Measurements from ENCODE around the gene TRPM4. TPM values are rescaled to one million over a fixed set of nuclear protein-coding genes. Genes with fewer than 3 reads are reported as not detected.
A peak's percentile ranks its signal among the peaks of the same experiment; 100 is the strongest.

TRPM4 gene
- total RNA-seq = 10 to 100 TPM; 20.6 to 22.8 TPM

- peak; percentile 93 for DNase-seq (ENCODE audit: low spot score)
- Histone ChIP-seq H3K36me3 (no peaks in the 10 kb centered on the region), H3K9me3 (no peaks in the 10 kb centered on the region), H3K4me3 (peak within 1 kb of the TSS; percentile 87 to 97), H3K4me1 (peaks cover 0 to 29% of the 10 kb centered on the region in 2 donors), H3K27ac (peak within 1 kb of the TSS; percentile 96), H3K27me3 (no peaks in the 10 kb centered on the region)
- TF ChIP-seq CTCF (IDR thresholded peaks at IDR 0.05) = no peak
Observed at GRCh38 chr19:49157445-49158224, at the start of gene TRPM4. TSS of gene TRPM4 (plus strand) at chr19:49157792. CDS start at chr19:49157867, 75 bp downstream.

- DNase-seq (ENCODE audit: low spot score) = no peak
- Histone ChIP-seq H3K27me3 (no peaks in the 10 kb centered on the region), H3K4me1 (peaks cover 0 to 18% of the 10 kb centered on the region in 2 donors), H3K27ac (no peak overlapping the region), H3K4me3 (no peak overlapping the region), H3K9me3 (no peaks in the 10 kb centered on the region), H3K36me3 (peaks cover 49% of the 10 kb centered on the region)
- TF ChIP-seq CTCF (IDR thresholded peaks at IDR 0.05) = no peak
Observed at GRCh38 chr19:49109051-49109450, 48.5 kb upstream of the TRPM4 start.

- Histone ChIP-seq H3K27ac (peak overlapping the region; percentile 52 to 55), H3K4me3 (no peak overlapping the region), H3K9me3 (no peaks in the 10 kb centered on the region), H3K27me3 (no peaks in the 10 kb centered on the region), H3K4me1 (peaks cover 0 to 20% of the 10 kb centered on the region in 2 donors), H3K36me3 (peaks cover 44% of the 10 kb centered on the region)
- TF ChIP-seq CTCF (IDR thresholded peaks at IDR 0.05) = no peak
- no peak for DNase-seq (ENCODE audit: low spot score)
Observed at GRCh38 chr19:49109569-49110233, 47.9 kb upstream of the TRPM4 start.

GRCh38 chr19:49110567-49110966 lies 47.0 kb upstream of the TRPM4 start:
- no peak for DNase-seq (ENCODE audit: low spot score)
- no peaks in the 10 kb centered on the region for H3K27me3 ChIP-seq
- peak overlapping the region; percentile 52 to 55 for H3K27ac ChIP-seq
- no peak overlapping the region for H3K4me3 ChIP-seq
- H3K4me1 ChIP-seq = peaks cover 0 to 28% of the 10 kb centered on the region in 2 donors
- TF ChIP-seq CTCF (IDR thresholded peaks at IDR 0.05) = no peak
- H3K9me3 ChIP-seq = no peaks in the 10 kb centered on the region
- H3K36me3 ChIP-seq = peaks cover 35% of the 10 kb centered on the region

GRCh38 chr19:49111218-49111998 lies 46.2 kb upstream of the TRPM4 start:
- Histone ChIP-seq H3K4me3 (no peak overlapping the region), H3K27me3 (no peaks in the 10 kb centered on the region), H3K36me3 (peaks cover 27% of the 10 kb centered on the region), H3K27ac (no peak overlapping the region), H3K9me3 (no peaks in the 10 kb centered on the region), H3K4me1 (peaks cover 0 to 28% of the 10 kb centered on the region in 2 donors)
- TF ChIP-seq CTCF (IDR thresholded peaks at IDR 0.05) = no peak
- no peak for DNase-seq (ENCODE audit: low spot score)

Measured in right atrium auricular region (tissue), 2 donors.